ENCODE data around the gene BRD9.
"Not testable (repeated sequence)": the region's sequence is repeated elsewhere in the genome, so short reads cannot be mapped to it uniquely, and the experiment has no call there.

BRD9 gene

GRCh38 chr5:922436-923280 is 30.1 kb upstream of the BRD9 start:
- DNase-seq (ENCODE audit: low read depth in 2 of 2), result no peak

GRCh38 chr5:921456-922435 is 29.1 kb upstream of the BRD9 start:
- no peak for DNase-seq (ENCODE audit: low read depth in 2 of 2)

- DNase-seq (ENCODE audit: low read depth in 2 of 2), result no peak
Measured at GRCh38 chr5:920321-920720, 27.7 kb upstream of the BRD9 start.

GRCh38 chr5:919356-920000 is 26.9 kb upstream of the BRD9 start:
- DNase-seq (ENCODE audit: low read depth in 2 of 2), result no peak

- DNase-seq (ENCODE audit: low read depth in 2 of 2), result not testable (repeated sequence)
Measured at GRCh38 chr5:918717-919116, 26.1 kb upstream of the BRD9 start.

- no peak for DNase-seq (ENCODE audit: low read depth in 2 of 2)
Measured at GRCh38 chr5:916441-917293, 24.1 kb upstream of the BRD9 start.

- DNase-seq (ENCODE audit: low read depth in 2 of 2), result no peak
Measured at GRCh38 chr5:915946-916345, 23.3 kb upstream of the BRD9 start.

- DNase-seq (ENCODE audit: low read depth in 2 of 2), result not testable (repeated sequence)
Measured at GRCh38 chr5:915346-915745, 22.7 kb upstream of the BRD9 start.

- no peak for DNase-seq (ENCODE audit: low read depth in 2 of 2)
Measured at GRCh38 chr5:914612-915011, 22.0 kb upstream of the BRD9 start.

- DNase-seq (ENCODE audit: low read depth in 2 of 2), result no peak
Measured at GRCh38 chr5:914174-914573, 21.6 kb upstream of the BRD9 start.

- peak; percentile 25 to 42 for DNase-seq (ENCODE audit: low read depth in 2 of 2)
Measured at GRCh38 chr5:912280-913091, 19.9 kb upstream of the BRD9 start.

GRCh38 chr5:911601-912000 is 19.0 kb upstream of the BRD9 start:
- no peak for DNase-seq (ENCODE audit: low read depth in 2 of 2)

GRCh38 chr5:910769-911160 is 18.2 kb upstream of the BRD9 start:
- no peak for DNase-seq (ENCODE audit: low read depth in 2 of 2)

- DNase-seq (ENCODE audit: low read depth in 2 of 2), result no peak
Measured at GRCh38 chr5:909994-910768, 17.6 kb upstream of the BRD9 start.

- DNase-seq (ENCODE audit: low read depth in 2 of 2), result no peak
Measured at GRCh38 chr5:909086-909485, 16.5 kb upstream of the BRD9 start.

GRCh38 chr5:908172-908571 is 15.6 kb upstream of the BRD9 start:
- no peak for DNase-seq (ENCODE audit: low read depth in 2 of 2)

- DNase-seq (ENCODE audit: low read depth in 2 of 2), result no peak
Measured at GRCh38 chr5:907366-907910, 14.8 kb upstream of the BRD9 start.

GRCh38 chr5:905139-905642 is 12.6 kb upstream of the BRD9 start:
- DNase-seq (ENCODE audit: low read depth in 2 of 2), result no peak

- no peak for DNase-seq (ENCODE audit: low read depth in 2 of 2)
Measured at GRCh38 chr5:903756-904096, 11.1 kb upstream of the BRD9 start.

Data from activated CD8-positive, alpha-beta memory T cell treated with anti-CD3 and anti-CD28 coated beads for 4 hours (primary cell).